HG02884 (cell line): ENCODE measurements around the gene RGS7BP.

ENCODE experiments used
- ATAC-seq: cut with Tn5 transposase; IDR thresholded peaks from one replicate; pipeline ENCODE4 v1.9.1; 2021; ENCODE audit warnings: mild to moderate bottlenecking, moderate library complexity; ENCODE audit not compliant: unreplicated experiment

The RGS7BP gene

GRCh38 chr5:64505769-64506566 is at the start of gene RGS7BP:
RGS7BP (plus strand) TSS chr5:64506015; CDS start chr5:64506625, 610 bp downstream.
- no peak for ATAC-seq

GRCh38 chr5:64457846-64458245 is 48.0 kb upstream of the RGS7BP start:
- no peak for ATAC-seq

- ATAC-seq = no peak
Measured at GRCh38 chr5:64458948-64459347, 46.9 kb upstream of the RGS7BP start.

GRCh38 chr5:64462391-64462790 is 43.4 kb upstream of the RGS7BP start:
- ATAC-seq = no peak

- no peak for ATAC-seq
Measured at GRCh38 chr5:64486163-64486562, 19.7 kb upstream of the RGS7BP start.

GRCh38 chr5:64487283-64487682 is 18.5 kb upstream of the RGS7BP start:
- ATAC-seq = no peak

GRCh38 chr5:64489857-64490256 is 16.0 kb upstream of the RGS7BP start:
- ATAC-seq = no peak

- no peak for ATAC-seq
Measured at GRCh38 chr5:64497386-64497785, 8.4 kb upstream of the RGS7BP start.

GRCh38 chr5:64502196-64502595 is 3.6 kb upstream of the RGS7BP start:
- no peak for ATAC-seq

GRCh38 chr5:64506567-64507263 is 900 bp downstream of the RGS7BP start:
- ATAC-seq = no peak

- ATAC-seq = no peak
Measured at GRCh38 chr5:64507264-64507605, 1.4 kb downstream of the RGS7BP start.

- ATAC-seq = no peak
Measured at GRCh38 chr5:64509828-64510227, 4.0 kb downstream of the RGS7BP start.

GRCh38 chr5:64513492-64513891 is 7.7 kb downstream of the RGS7BP start:
- no peak for ATAC-seq

GRCh38 chr5:64514612-64515011 is 8.8 kb downstream of the RGS7BP start:
- no peak for ATAC-seq

- no peak for ATAC-seq
Measured at GRCh38 chr5:64516216-64516615, 10.4 kb downstream of the RGS7BP start.

- peak; percentile 77 for ATAC-seq
Measured at GRCh38 chr5:64518793-64519192, 13.0 kb downstream of the RGS7BP start.

- no peak for ATAC-seq
Measured at GRCh38 chr5:64519263-64519662, 13.4 kb downstream of the RGS7BP start.

- ATAC-seq = no peak
Measured at GRCh38 chr5:64526734-64527439, 21.1 kb downstream of the RGS7BP start.

- ATAC-seq = no peak
Measured at GRCh38 chr5:64530076-64530475, 24.3 kb downstream of the RGS7BP start.

GRCh38 chr5:64532212-64532611 is 26.4 kb downstream of the RGS7BP start:
- ATAC-seq = no peak

GRCh38 chr5:64532657-64533056 is 26.8 kb downstream of the RGS7BP start:
- ATAC-seq = no peak

GRCh38 chr5:64534033-64534432 is 28.2 kb downstream of the RGS7BP start:
- ATAC-seq = no peak
